GM08714 (cell line): ENCODE results near the gene CGRRF1.

ENCODE experiments used
- H3K4me3 ChIP-seq: fragments of 200-500 bp; sonication (Bioruptor generic); 2 replicates; pipeline ENCODE4 v1.5.1; 2014; ENCODE audit warnings: mild to moderate bottlenecking, low read length, inconsistent platforms
- ZNF274 ChIP-seq: IDR thresholded peaks from 2 replicates; pipeline ENCODE4 v1.6.1; 2012; ENCODE audit warnings: mild to moderate bottlenecking, low read depth, low read length

Gene CGRRF1, protein sequence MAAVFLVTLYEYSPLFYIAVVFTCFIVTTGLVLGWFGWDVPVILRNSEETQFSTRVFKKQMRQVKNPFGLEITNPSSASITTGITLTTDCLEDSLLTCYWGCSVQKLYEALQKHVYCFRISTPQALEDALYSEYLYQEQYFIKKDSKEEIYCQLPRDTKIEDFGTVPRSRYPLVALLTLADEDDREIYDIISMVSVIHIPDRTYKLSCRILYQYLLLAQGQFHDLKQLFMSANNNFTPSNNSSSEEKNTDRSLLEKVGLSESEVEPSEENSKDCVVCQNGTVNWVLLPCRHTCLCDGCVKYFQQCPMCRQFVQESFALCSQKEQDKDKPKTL

DNA sequence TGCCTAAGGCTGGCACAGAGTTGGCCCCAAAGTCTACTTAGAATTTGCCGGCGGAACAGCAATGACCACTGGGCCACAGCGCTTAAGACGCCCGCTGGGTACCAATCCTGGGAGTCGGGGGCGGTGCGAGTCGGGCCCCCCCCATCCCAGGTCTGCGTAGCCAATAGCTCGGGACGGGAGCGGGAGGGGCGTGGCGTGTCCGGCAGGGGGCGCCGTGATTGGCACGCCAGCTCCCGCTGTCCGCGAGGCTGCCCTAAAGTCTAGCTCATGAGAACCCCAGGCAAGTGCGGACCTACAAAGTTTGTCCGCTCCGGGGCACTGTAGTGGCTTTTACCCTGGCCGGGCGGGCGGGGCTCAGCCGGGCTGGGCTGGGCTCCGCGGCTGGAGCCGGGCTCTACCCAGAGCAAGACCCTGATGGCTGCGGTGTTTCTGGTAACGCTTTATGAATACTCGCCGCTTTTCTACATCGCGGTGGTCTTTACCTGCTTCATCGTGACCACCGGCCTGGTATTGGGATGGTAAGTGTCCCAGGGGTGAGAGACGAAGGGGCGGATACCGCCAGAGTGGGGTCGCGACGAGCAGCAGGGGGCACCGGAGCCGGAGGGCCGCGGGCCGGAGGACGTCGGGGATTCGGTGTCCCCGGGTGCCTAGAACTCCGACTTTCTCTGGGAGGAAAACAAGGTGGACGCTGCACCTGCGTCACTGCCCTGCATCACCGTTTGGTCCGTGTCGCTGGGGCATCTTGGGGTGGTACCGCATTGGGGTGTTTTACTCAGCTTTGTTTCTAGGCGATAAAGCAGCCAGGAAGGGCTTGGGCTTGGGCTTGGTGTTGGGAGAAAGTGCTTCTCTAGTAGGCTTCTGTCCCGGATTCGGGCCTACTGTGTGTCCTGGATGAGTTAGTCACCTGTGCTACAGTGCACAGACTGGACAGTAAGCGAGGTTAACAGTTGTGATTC lies at the start of gene CGRRF1:
Gene CGRRF1, plus strand, starts transcription at position 361 of the 956 bp plus-strand sequence. Its CDS starts 54 bp downstream, at position 415.
- H3K4me3 ChIP-seq: peak within 1 kb of the TSS; percentile 97
- TF ChIP-seq ZNF274: no peak

DNA sequence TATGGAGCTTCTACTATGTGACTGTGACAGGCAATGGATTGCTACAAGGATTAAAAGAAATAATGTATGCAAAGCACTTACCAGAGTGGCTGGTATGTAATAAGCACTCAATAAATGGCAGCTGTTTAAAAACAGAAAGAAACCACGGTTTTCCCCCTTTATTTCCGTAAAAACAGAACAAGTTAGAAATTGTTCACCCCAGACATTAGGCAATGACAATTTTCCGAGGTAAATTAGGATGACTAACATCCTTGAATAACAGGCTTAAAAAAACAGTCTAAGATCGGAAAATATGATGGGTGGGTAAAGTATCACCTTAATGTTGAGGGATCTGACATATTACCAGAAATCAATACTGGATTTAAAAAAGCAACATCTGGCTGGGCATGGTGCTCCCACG lies 47.7 kb upstream of the CGRRF1 start:
- TF ChIP-seq ZNF274: no peak

GRCh38 chr14:54465654-54466053 lies 44.1 kb upstream of the CGRRF1 start:
- no peak for TF ChIP-seq ZNF274
- no peak overlapping the region for H3K4me3 ChIP-seq

More for the DNA sequence above, 47.7 kb upstream of the CGRRF1 start:
- no peak overlapping the region for H3K4me3 ChIP-seq

- TF ChIP-seq ZNF274: no peak
- no peak overlapping the region for H3K4me3 ChIP-seq
Observed at GRCh38 chr14:54467280-54467679, 42.4 kb upstream of the CGRRF1 start.

- TF ChIP-seq ZNF274: no peak
Observed at GRCh38 chr14:54470701-54471100, 39.0 kb upstream of the CGRRF1 start.

GRCh38 chr14:54471641-54472040 lies 38.1 kb upstream of the CGRRF1 start:
- no peak overlapping the region for H3K4me3 ChIP-seq
- TF ChIP-seq ZNF274: no peak

More at GRCh38 chr14:54470701-54471100, 39.0 kb upstream of the CGRRF1 start:
- H3K4me3 ChIP-seq: no peak overlapping the region

GRCh38 chr14:54472315-54472714 lies 37.4 kb upstream of the CGRRF1 start:
- no peak for TF ChIP-seq ZNF274
- no peak overlapping the region for H3K4me3 ChIP-seq

DNA sequence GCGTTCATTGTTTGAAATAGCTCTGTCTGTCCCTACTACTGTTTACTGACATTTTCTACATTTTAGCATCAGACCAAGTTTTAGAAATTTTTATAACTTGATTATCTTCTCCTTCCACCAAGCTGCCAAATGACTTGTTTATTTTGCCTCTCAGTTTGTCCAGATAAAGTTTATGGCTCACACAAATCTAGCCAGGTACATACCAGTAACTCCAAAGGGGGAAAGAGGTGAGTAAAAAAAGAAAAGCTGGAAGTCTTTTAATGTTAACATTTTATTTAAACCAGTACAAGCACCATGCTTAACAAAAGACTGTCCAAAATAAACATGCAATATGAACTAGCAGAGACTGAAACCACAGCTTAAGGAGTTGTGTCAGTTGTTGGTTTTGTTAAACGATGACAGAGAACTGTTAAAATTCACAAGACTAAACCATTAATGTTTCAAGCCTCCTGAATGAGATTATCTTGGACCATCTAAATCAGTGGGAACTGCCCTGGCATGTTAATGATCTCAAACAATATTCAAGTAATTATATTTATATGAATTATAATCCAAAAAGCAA lies 35.4 kb upstream of the CGRRF1 start:
- no peak overlapping the region for H3K4me3 ChIP-seq
- no peak for TF ChIP-seq ZNF274

DNA sequence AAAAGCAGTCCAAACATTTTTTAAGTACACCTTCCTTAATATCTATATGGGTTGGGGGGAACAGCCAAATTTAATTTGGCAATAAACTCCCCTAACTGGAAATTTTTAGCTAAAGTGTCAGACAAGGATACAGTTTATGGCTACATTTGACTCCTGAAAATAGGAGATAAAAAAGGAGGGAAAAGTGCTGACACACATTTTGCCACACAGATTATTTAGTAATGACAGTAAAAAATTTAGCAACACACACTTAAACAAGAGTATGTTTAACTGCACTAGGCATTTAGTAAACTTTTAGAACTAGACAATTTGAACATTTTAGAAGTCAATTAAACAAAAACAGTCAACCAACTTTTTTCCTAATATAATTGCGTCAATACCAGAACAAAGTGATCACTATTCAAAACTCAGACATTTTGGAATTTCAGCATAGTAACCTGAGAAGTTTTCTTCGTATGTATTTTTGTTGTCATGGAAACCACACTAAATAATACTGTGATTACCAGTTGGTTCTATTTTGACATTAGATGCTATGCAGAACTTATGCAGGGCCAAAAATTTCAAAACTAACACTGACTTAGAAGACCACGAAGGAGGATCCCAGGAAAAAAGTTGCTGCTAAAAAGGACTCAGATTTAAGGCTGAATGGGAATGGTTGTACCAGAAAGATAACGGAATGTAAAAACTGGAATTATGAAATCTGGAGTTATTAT lies 34.4 kb upstream of the CGRRF1 start:
- TF ChIP-seq ZNF274: no peak
- H3K4me3 ChIP-seq: no peak overlapping the region

DNA sequence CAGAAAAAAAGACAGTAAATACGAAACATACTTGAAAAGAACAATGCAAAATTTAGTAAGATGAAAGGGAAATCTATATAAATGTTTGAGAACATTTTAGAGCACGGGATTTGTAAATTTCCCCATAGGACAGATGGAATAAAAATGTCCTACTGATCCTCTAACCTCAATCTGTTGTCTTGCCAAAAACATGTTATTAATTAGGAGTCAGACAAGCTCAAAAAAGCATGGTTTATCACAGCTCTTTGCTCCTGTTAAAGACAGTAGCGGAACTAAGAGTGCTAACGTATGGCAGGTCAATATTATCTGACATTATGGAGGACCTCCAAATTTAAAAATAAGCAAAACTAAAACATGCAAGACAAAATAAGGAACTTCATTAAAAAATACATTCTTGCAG lies 33.8 kb upstream of the CGRRF1 start:
- H3K4me3 ChIP-seq: no peak overlapping the region
- no peak for TF ChIP-seq ZNF274

DNA sequence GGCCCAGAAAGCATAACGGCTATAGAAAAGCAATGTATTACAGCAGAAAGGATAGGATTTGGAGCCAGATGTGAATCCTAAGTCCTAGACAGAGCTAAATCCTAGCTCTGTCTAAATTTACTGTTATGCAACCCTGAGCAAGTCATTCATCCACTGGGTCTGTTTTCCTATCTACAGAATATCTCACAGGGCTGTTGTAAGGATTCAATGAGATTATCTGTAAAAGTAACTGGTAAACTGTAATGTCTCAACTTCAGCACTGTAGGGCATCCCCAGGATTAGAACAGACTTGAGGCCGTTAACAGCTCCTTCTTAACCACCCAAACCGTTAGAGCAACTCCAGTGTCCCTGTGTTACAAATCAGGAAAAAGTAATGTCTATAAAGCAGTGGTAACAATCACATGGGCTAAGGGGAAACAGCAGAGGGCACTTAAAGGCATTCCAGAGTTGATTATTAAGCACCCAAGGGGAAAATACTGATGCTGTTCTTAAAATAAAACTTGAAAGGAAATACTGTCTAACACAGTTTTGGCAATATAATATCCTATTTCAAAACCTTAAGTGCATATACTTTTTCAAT lies 31.0 kb upstream of the CGRRF1 start:
- TF ChIP-seq ZNF274: no peak
- no peak overlapping the region for H3K4me3 ChIP-seq

GRCh38 chr14:54480830-54481562 lies 28.7 kb upstream of the CGRRF1 start:
- H3K4me3 ChIP-seq: no peak overlapping the region
- TF ChIP-seq ZNF274: no peak

- no peak for TF ChIP-seq ZNF274
- no peak overlapping the region for H3K4me3 ChIP-seq
Observed at GRCh38 chr14:54481695-54482094, 28.0 kb upstream of the CGRRF1 start.
